HepG2 (cell line): ENCODE measurements around the gene MON1A. TPM values are rescaled to one million over a fixed set of nuclear protein-coding genes. Genes with fewer than 3 reads are reported as not detected.

Experiments used
- HCFC1 ChIP-seq: fragments of 150-350 bp; IDR thresholded peaks from 2 replicates; pipeline ENCODE4 v1.6.1; 2014; ENCODE audit warnings: low read depth, low read length
- HMG20B ChIP-seq: conservative IDR thresholded peaks from 2 replicates; pipeline ENCODE4 v1.6.1; 2016; ENCODE audit warnings: missing genetic modification reagents, missing compliant biosample characterization
- KDM4B ChIP-seq: sonication (generic); formaldehyde crosslinking; IDR thresholded peaks from 2 replicates; pipeline ENCODE4 v1.4.0; 2020; ENCODE audit warnings: missing genetic modification reagents
- KDM5B ChIP-seq: sonication (generic); formaldehyde crosslinking; IDR thresholded peaks from 2 replicates; pipeline ENCODE4 v1.4.0; 2020; ENCODE audit warnings: missing genetic modification reagents, mild to moderate bottlenecking, borderline replicate concordance
- MTERF4 ChIP-seq: sonication (generic); formaldehyde crosslinking; IDR thresholded peaks from 2 replicates; pipeline ENCODE4 v1.8.0; 2023; ENCODE audit warnings: mild to moderate bottlenecking, missing genetic modification reagents
- NCOR1 ChIP-seq: fragments of 200-600 bp; sonication (generic); IDR thresholded peaks from 2 replicates; pipeline ENCODE4 v1.7.0; 2017; ENCODE audit warnings: antibody characterized with exemption, low read length, borderline replicate concordance
- NFKB2 ChIP-seq: sonication (generic); formaldehyde crosslinking; IDR thresholded peaks from 2 replicates; pipeline ENCODE4 v1.4.0; 2020; ENCODE audit warnings: missing genetic modification reagents, borderline replicate concordance
- PHF20 ChIP-seq: sonication (generic); formaldehyde crosslinking; IDR thresholded peaks from 2 replicates; pipeline ENCODE4 v1.5.0; 2020; ENCODE audit warnings: mild to moderate bottlenecking, missing genetic modification reagents
- RARG ChIP-seq: sonication (generic); formaldehyde crosslinking; IDR thresholded peaks from 2 replicates; pipeline ENCODE4 v1.4.0; 2020; ENCODE audit warnings: low read depth, mild to moderate bottlenecking, missing genetic modification reagents
- SNAPC4 ChIP-seq: sonication (generic); formaldehyde crosslinking; IDR thresholded peaks from 2 replicates; pipeline ENCODE4 v1.4.0; 2020; ENCODE audit warnings: mild to moderate bottlenecking, missing genetic modification reagents
- WIZ ChIP-seq: sonication (generic); formaldehyde crosslinking; IDR thresholded peaks from 2 replicates; pipeline ENCODE4 v1.5.1; 2020; ENCODE audit warnings: mild to moderate bottlenecking, missing genetic modification reagents
- YEATS4 ChIP-seq: sonication (generic); formaldehyde crosslinking; IDR thresholded peaks from 2 replicates; pipeline ENCODE4 v1.4.0; 2020; ENCODE audit warnings: missing genetic modification reagents, borderline replicate concordance
- ZBTB3 ChIP-seq: sonication (generic); formaldehyde crosslinking; IDR thresholded peaks from 2 replicates; pipeline ENCODE4 v1.4.0; 2020; ENCODE audit warnings: low read depth, mild to moderate bottlenecking, moderate library complexity, missing genetic modification reagents, borderline replicate concordance
- ZNF124 ChIP-seq: sonication (generic); formaldehyde crosslinking; IDR thresholded peaks from 2 replicates; pipeline ENCODE4 v1.4.0; 2020; ENCODE audit warnings: missing genetic modification reagents
- ZNF160 ChIP-seq: sonication (generic); formaldehyde crosslinking; IDR thresholded peaks from 2 replicates; pipeline ENCODE4 v1.8.0; 2022; ENCODE audit warnings: mild to moderate bottlenecking, inconsistent platforms, missing genetic modification reagents
- ZNF33A ChIP-seq: sonication (generic); formaldehyde crosslinking; IDR thresholded peaks from 2 replicates; pipeline ENCODE4 v1.5.1; 2020; ENCODE audit warnings: missing genetic modification reagents, mild to moderate bottlenecking, moderate library complexity, borderline replicate concordance
- ZNF383 ChIP-seq: sonication (generic); formaldehyde crosslinking; IDR thresholded peaks from 2 replicates; pipeline ENCODE4 v1.4.0; 2020; ENCODE audit warnings: missing genetic modification reagents, mild to moderate bottlenecking, borderline replicate concordance
- ZNF546 ChIP-seq: sonication (generic); formaldehyde crosslinking; conservative IDR thresholded peaks from 2 replicates; pipeline ENCODE4 v1.8.1; 2023; ENCODE audit warnings: mild to moderate bottlenecking, missing genetic modification reagents
- ZNF563 ChIP-seq: sonication (generic); formaldehyde crosslinking; IDR thresholded peaks from 2 replicates; pipeline ENCODE4 v1.8.0; 2022; ENCODE audit warnings: mild to moderate bottlenecking, moderate library complexity, missing genetic modification reagents
- ZNF607 ChIP-seq: sonication (generic); formaldehyde crosslinking; IDR thresholded peaks from 2 replicates; pipeline ENCODE4 v1.5.1; 2020; ENCODE audit warnings: missing genetic modification reagents, mild to moderate bottlenecking, borderline replicate concordance
- ZNF678 ChIP-seq: sonication (generic); formaldehyde crosslinking; IDR thresholded peaks from 2 replicates; pipeline ENCODE4 v1.4.0; 2020; ENCODE audit warnings: mild to moderate bottlenecking, missing genetic modification reagents
- ZNF841 ChIP-seq: sonication (generic); formaldehyde crosslinking; IDR thresholded peaks from 2 replicates; pipeline ENCODE4 v1.8.1; 2023; ENCODE audit warnings: missing genetic modification reagents, borderline replicate concordance
- ZNF879 ChIP-seq: sonication (generic); formaldehyde crosslinking; IDR thresholded peaks from 2 replicates; pipeline ENCODE4 v1.8.1; 2023; ENCODE audit warnings: missing genetic modification reagents
- polyA plus RNA-seq, 8 experiments: library from polyadenylated mRNA; depleted of rRNA in 3 of 8; stranded (reverse) in 7 of 8; unstranded in 1 of 8; fragments of >200 nt; fragmentation: Illumina TruSeq in 4 of 8; extraction: Trizol in 4 of 8; gene quantifications; 2 replicates each; pipeline versions ENCODE4 v1.2.1 to v1.2.3, GENCODE V29; 2011 to 2016; ENCODE audit warnings: low read depth in 4 of 8, missing spikeins in 1 of 8, mixed read lengths in 1 of 8; ENCODE audit not compliant: insufficient read depth in 1 of 8
- total RNA-seq, 5 experiments: library from RNA; depleted of rRNA; stranded (reverse); fragments of >200 nt; fragmentation: Illumina TruSeq; extraction: Trizol; gene quantifications; 2 replicates each; pipeline ENCODE4 v1.2.3, GENCODE V29; 2016; ENCODE audit warnings: low read depth in 1 of 5

MON1A gene
- total and polyA plus RNA-seq, 2 of the 13 experiments (the other 11 are each of a cell fraction or from before 2014, with no cell fraction given): 4.6 to 9.0 TPM

- TF ChIP-seq ZNF841 (CRISPR knock-in tag) (no peak), ZNF546 (0 out of 2 replicates have a peak, but pooled peaks have one; percentile 46), NCOR1 (no peak; the same call in 1 of the 2 replicates), ZNF678 (CRISPR knock-in tag) (no peak), ZNF124 (peak; percentile 81; the same call in 1 of the 2 replicates), YEATS4 (CRISPR knock-in tag) (peak; percentile 85), ZBTB3 (CRISPR knock-in tag) (no peak), KDM4B (CRISPR knock-in tag) (0 out of 2 replicates have a peak, but pooled peaks have one; percentile 35), ZNF879 (CRISPR knock-in tag) (no peak), RARG (CRISPR knock-in tag) (no peak), HMG20B (CRISPR knock-in tag) (peak; percentile 56; the same call in 1 of the 2 replicates), NFKB2 (peak; percentile 92; the same call in 1 of the 2 replicates), SNAPC4 (CRISPR knock-in tag) (no peak), PHF20 (CRISPR knock-in tag) (peak; percentile 68), ZNF383 (no peak), ZNF160 (CRISPR knock-in tag) (no peak; the same call in none of the 2 replicates), KDM5B (CRISPR knock-in tag) (peak; percentile 85; the same call in 1 of the 2 replicates), ZNF607 (CRISPR knock-in tag) (no peak), WIZ (CRISPR knock-in tag) (no peak), ZNF563 (CRISPR knock-in tag) (peak; percentile 56; the same call in 1 of the 2 replicates), MTERF4 (CRISPR knock-in tag) (no peak), HCFC1 (peak; percentile 84), ZNF33A (no peak)
Measured at GRCh38 chr3:49929291-49930167, at the start of gene MON1A (continued).
